Kidney epithelial cell (primary cell): ENCODE measurements around the gene KIF17. TPM values are rescaled to one million over a fixed set of nuclear protein-coding genes. Genes with fewer than 3 reads are reported as not detected.

Experiments used
- DNase-seq: peaks from one replicate; pipeline ENCODE4 v3.0.0-alpha.2; 2010; ENCODE audit warnings: low read depth
- H3K27me3 ChIP-seq: 2 replicates; pipeline ENCODE4 v1.6.0; 2011; ENCODE audit warnings: low read length; ENCODE audit not compliant: control insufficient read depth, insufficient read depth
- H3K36me3 ChIP-seq: 2 replicates; pipeline ENCODE4 v1.5.1; 2011; ENCODE audit warnings: low read length; ENCODE audit not compliant: control insufficient read depth, insufficient read depth
- H3K4me3 ChIP-seq: 2 replicates; pipeline ENCODE4 v1.5.1; 2011; ENCODE audit warnings: low read depth, mild to moderate bottlenecking, control low read depth, low read length
- CTCF ChIP-seq: IDR thresholded peaks from 2 replicates; pipeline ENCODE4 v1.5.1; 2011; ENCODE audit warnings: mild to moderate bottlenecking, moderate library complexity, low read length, control low read depth, inconsistent platforms; ENCODE audit not compliant: insufficient read depth, poor library complexity, severe bottlenecking
- total RNA-seq: library from RNA; depleted of rRNA; stranded (reverse); fragments of >200 nt; gene quantifications from 2 replicates; pipeline ENCODE4 v1.2.3, GENCODE V29; 2015

The KIF17 gene
- total RNA-seq, 1 donor from 2014 or later: 1.3 TPM

DNA sequence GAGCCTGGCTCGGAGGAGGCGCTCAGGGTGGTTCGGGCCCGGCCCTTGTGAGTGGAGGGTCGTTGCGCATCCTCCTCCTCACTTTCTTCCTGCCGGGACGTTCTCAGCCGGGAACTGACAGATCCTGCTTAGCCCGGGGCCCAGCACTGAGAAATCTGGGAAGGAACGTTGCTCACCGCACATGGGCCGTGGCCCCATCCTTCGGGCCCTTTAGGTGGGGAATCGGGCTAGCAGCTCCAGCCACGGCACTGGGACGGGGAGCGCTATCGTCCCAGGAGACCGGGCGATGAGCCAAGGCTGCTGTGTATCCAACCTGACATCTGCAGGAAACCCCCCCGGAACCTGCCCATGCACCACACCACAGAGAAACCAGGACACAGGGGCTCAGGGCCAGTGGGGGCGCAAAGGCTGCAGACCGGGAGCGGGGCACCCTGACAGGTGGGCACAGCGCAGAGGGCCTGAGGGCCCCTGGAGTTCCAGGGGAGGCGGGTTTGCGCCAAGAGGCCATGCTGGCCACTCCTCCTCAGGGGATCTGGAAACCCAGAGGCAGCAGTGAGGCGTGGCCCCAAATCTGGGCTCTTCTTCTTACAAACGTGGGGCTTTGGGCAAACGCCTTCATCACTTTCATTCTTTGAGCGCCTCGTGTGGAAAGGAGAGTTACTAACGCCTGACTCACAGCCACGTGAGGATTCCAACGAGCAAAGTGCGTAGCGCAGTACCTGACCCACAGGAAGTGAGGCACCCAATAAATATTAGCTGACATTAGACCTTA lies 15.0 kb upstream of the KIF17 start, which contains the start of gene SH2D5:
SH2D5 (minus strand) TSS at position 116 of the 772 bp plus-strand sequence. CDS start 4,659 bp downstream, outside the sequence.
- TF ChIP-seq CTCF: peak; percentile 35
- H3K36me3 ChIP-seq: peaks cover 2% of the 10 kb centered on the region
- peak within 1 kb of the TSS; percentile 74 for H3K4me3 ChIP-seq
- peak; percentile 98 for DNase-seq
- H3K27me3 ChIP-seq: no peaks in the 10 kb centered on the region

DNA sequence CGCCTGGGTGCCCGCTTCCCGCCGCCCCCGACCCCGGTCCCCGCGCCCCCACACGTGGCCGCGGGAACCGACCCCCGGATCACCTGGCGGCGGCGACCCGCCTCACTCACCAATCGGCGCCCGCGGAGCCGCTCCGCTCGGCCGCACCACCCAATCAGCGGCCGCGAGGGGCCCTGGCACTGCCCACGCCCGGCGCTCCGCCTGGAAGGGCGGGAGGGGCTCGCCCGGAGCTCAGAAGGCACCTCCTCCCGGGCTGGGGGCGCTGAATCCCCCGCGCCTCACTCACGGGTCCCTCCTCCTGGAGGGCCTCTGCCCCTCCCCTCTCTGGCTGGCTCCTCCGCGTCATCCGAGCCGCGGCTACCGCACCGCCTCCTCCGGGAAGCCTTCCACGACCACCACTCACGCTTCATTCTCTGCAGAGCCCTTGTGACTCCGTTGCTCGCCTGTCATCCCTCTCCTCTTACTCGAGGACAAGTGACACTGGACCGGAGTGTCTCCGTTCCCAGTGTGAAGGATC lies 14.3 kb upstream of the KIF17 start:
- Histone ChIP-seq H3K36me3 (peaks cover 2% of the 10 kb centered on the region), H3K27me3 (no peaks in the 10 kb centered on the region), H3K4me3 (peak overlapping the region; percentile 74)
- TF ChIP-seq CTCF: no peak
- no peak for DNase-seq

GRCh38 chr1:20731057-20731991 lies 13.5 kb upstream of the KIF17 start:
- TF ChIP-seq CTCF: no peak
- H3K27me3 ChIP-seq: no peaks in the 10 kb centered on the region
- no peak for DNase-seq
- peaks cover 2% of the 10 kb centered on the region for H3K36me3 ChIP-seq
- peak overlapping the region; percentile 74 for H3K4me3 ChIP-seq

DNA sequence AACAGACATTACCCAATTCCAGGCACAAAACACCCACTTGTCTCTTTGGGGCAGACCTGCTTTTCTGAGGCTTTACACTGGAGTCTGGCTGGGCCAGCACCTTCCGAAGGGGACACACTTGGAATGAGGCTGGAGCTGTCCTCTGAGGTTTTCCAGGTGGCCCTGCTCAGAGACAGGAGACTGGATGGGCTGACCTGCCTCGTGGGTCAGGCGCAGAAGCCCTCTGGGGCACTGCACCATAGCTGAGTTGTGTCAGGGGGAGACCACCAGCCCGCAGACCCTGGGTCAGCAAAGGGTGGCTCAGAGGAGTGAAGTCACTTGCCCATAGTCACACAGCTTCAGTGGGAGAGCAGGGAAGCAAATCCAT lies 12.9 kb upstream of the KIF17 start:
- Histone ChIP-seq H3K36me3 (no peaks in the 10 kb centered on the region), H3K27me3 (no peaks in the 10 kb centered on the region), H3K4me3 (no peak overlapping the region)
- no peak for DNase-seq
- TF ChIP-seq CTCF: no peak

- Histone ChIP-seq H3K36me3 (no peaks in the 10 kb centered on the region), H3K27me3 (no peaks in the 10 kb centered on the region), H3K4me3 (peak overlapping the region; percentile 4)
- no peak for TF ChIP-seq CTCF
- DNase-seq: no peak
Observed at GRCh38 chr1:20729990-20730689, 12.3 kb upstream of the KIF17 start.
